ENCODE results near the gene BHLHE40. TPM values are rescaled to one million over a fixed set of nuclear protein-coding genes. Genes with fewer than 3 reads are reported as not detected.

BHLHE40 gene
- total RNA-seq, 2 experiments from 2014 or later, result 208 to 225 TPM

- no peak overlapping the region for H3K4me3 Mint-ChIP-seq
- ATAC-seq (ENCODE audit: low read depth) (no peak), DNase-seq (no peak)
- no peak overlapping the region for H3K27ac Mint-ChIP-seq
- H3K27me3 Mint-ChIP-seq, result no peaks in the 10 kb centered on the region
- peaks cover 43% of the 10 kb centered on the region for H3K4me1 Mint-ChIP-seq
- POLR2A ChIA-PET, result interaction anchor here (0.6 kb wide), 1 partner anchor 150 kb away, joined by 3 read pairs; no protein-coding TSS in a partner anchor
- peaks cover 13% of the 10 kb centered on the region for H3K36me3 Mint-ChIP-seq
- H3K9me3 Mint-ChIP-seq, result no peaks in the 10 kb centered on the region
These were observed 10.8 kb downstream of the BHLHE40 start for GRCh38 chr3:4990069-4990468.

DNA sequence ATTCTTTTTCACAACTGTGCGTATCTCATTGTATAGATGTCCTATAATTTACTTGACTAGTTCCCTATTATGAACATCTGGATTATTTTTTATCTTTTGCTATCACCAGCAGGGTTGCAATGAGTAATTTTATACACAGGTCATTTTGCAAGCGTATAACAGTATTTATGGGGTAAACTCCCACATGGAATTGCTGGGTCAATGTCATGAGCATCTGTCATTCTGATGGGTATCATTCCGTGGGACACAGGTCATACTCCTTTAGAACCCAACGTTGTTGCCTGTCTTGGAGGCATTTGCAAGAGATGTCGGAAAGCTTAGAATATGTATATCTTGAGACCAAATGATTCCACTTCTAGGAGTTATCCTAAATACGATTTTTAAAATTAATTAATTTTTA, 12.9 kb downstream of the BHLHE40 start:
- no peak for DNase-seq
- Mint-ChIP-seq H3K27me3 (no peaks in the 10 kb centered on the region), H3K4me1 (peaks cover 38% of the 10 kb centered on the region), H3K4me3 (no peak overlapping the region), H3K9me3 (no peaks in the 10 kb centered on the region), H3K27ac (no peak overlapping the region), H3K36me3 (peaks cover 2% of the 10 kb centered on the region)
- ATAC-seq (ENCODE audit: low read depth), result no peak
- POLR2A ChIA-PET, result interaction anchor here (0.5 to 3.5 kb wide), 2 partner anchors 8 to 12 kb away, joined by 4 to 13 read pairs; no protein-coding TSS in a partner anchor

DNA sequence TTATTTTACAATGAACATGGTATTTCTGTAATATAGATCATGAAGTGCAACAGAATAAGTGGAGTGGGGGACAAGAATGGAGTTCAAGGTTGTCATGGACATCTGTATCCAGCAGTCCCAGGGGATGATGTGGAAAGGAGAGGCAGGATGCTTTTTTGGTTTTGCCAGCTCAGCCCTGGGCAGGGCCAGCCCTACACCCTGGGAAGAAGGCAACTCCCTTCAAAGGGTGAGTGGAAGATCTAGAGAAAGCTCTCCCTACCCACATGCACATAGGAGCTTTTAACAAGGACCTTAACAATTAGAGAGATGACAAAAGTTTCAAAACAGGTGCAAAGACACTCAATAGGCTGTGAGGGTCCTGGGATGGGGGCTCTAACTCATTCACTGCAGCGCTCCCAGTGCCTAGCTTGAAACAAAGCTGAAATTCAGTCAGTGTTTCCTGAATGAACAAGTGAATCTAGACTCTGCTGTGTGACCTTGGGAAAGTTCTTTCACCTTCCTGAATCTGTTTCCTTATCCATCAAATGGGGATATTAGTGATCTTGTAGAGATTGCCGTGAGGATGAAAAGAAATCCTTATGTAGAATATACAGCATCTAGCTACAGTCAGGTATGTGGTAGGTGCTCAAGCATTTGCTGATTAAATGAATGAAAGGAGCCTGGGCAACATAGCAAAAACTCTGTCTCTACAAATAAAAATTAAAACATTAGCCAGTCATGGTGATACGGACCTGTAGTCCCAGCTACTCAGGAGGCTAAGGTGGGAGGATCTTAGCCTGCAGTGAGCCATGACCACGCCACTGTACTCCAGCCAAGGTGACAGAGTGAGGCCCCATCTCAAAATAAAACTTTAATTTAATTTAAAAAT, 14.3 kb downstream of the BHLHE40 start:
- Mint-ChIP-seq H3K9me3 (no peaks in the 10 kb centered on the region), H3K36me3 (peaks cover 2% of the 10 kb centered on the region), H3K4me1 (peaks cover 26% of the 10 kb centered on the region), H3K27me3 (no peaks in the 10 kb centered on the region), H3K4me3 (no peak overlapping the region), H3K27ac (no peak overlapping the region)
- POLR2A ChIA-PET, result interaction anchor here (1.0 to 3.5 kb wide), 3 partner anchors 9 to 18 kb away, joined by 4 to 13 read pairs (median 4); no protein-coding TSS in a partner anchor
- DNase-seq, result no peak
- no peak for ATAC-seq (ENCODE audit: low read depth)

- peaks cover 2% of the 10 kb centered on the region for H3K36me3 Mint-ChIP-seq
- H3K9me3 Mint-ChIP-seq, result no peaks in the 10 kb centered on the region
- DNase-seq, result no peak
- H3K27ac Mint-ChIP-seq, result no peak overlapping the region
- no peaks in the 10 kb centered on the region for H3K27me3 Mint-ChIP-seq
- peaks cover 22% of the 10 kb centered on the region for H3K4me1 Mint-ChIP-seq
- no peak for ATAC-seq (ENCODE audit: low read depth)
- POLR2A ChIA-PET, result interaction anchor here (0.7 to 3.5 kb wide), 4 partner anchors 8 to 17 kb away, joined by 3 to 13 read pairs (median 4); no protein-coding TSS in a partner anchor
- H3K4me3 Mint-ChIP-seq, result no peak overlapping the region
These were observed 15.0 kb downstream of the BHLHE40 start for GRCh38 chr3:4994144-4994730.

GRCh38 chr3:4994823-4995499, 15.7 kb downstream of the BHLHE40 start:
- peaks cover 2% of the 10 kb centered on the region for H3K36me3 Mint-ChIP-seq
- DNase-seq, result no peak
- POLR2A ChIA-PET, result interaction anchor here (0.6 to 3.5 kb wide), 4 partner anchors 9 to 60 kb away, joined by 3 to 13 read pairs (median 4); no protein-coding TSS in a partner anchor
- H3K9me3 Mint-ChIP-seq, result no peaks in the 10 kb centered on the region
- no peak for ATAC-seq (ENCODE audit: low read depth)
- H3K27ac Mint-ChIP-seq, result no peak overlapping the region
- no peak overlapping the region for H3K4me3 Mint-ChIP-seq
- no peaks in the 10 kb centered on the region for H3K27me3 Mint-ChIP-seq
- peaks cover 28% of the 10 kb centered on the region for H3K4me1 Mint-ChIP-seq

- Mint-ChIP-seq H3K27ac (peak overlapping the region; percentile 13), H3K27me3 (no peaks in the 10 kb centered on the region), H3K4me1 (peaks cover 33% of the 10 kb centered on the region), H3K36me3 (peaks cover 2% of the 10 kb centered on the region), H3K4me3 (no peak overlapping the region), H3K9me3 (no peaks in the 10 kb centered on the region)
- no peak for ATAC-seq (ENCODE audit: low read depth)
- POLR2A ChIA-PET, result interaction anchor here (0.6 to 3.5 kb wide), 2 partner anchors 11 to 59 kb away, joined by 3 to 13 read pairs; no protein-coding TSS in a partner anchor
- DNase-seq, result no peak
These were observed 16.3 kb downstream of the BHLHE40 start for GRCh38 chr3:4995500-4996053.

DNA sequence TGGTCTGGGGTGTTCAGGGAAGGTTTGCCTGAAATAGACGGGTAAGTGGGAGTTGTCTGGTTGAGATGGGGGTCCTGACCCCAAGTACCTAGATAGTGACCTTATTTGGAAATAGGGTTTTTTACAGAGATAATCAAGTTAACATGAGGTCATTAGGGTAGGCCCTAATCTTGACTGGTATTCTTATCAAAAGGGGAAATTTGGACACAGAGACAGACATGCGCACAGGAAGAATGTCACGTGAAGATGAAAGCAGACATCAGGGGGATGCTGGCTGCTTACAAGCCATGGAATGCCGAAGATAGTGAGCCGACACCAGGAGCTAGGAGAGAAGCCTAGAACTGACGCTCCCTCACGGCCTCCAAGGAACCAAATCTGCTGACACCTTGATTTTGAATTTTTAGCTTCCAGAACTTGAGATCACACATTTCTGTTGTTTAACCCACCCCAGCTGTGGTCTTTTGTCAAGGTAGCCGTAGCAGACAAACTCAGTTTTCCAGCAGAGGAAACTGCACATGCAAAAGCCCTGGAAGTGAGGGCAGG, 17.1 kb downstream of the BHLHE40 start:
- DNase-seq (no peak), ATAC-seq (ENCODE audit: low read depth) (no peak)
- no peaks in the 10 kb centered on the region for H3K27me3 Mint-ChIP-seq
- H3K9me3 Mint-ChIP-seq, result no peaks in the 10 kb centered on the region
- POLR2A ChIA-PET, result interaction anchor here (0.9 to 32.3 kb wide), 4 partner anchors 14 to 25 kb away, joined by 3 to 734 read pairs (median 3); partner anchors contain the start of gene BHLHE40
- no peak overlapping the region for H3K4me3 Mint-ChIP-seq
- H3K4me1 Mint-ChIP-seq, result peaks cover 34% of the 10 kb centered on the region
- peaks cover 2% of the 10 kb centered on the region for H3K36me3 Mint-ChIP-seq
- H3K27ac Mint-ChIP-seq, result peak overlapping the region; percentile 13

DNA sequence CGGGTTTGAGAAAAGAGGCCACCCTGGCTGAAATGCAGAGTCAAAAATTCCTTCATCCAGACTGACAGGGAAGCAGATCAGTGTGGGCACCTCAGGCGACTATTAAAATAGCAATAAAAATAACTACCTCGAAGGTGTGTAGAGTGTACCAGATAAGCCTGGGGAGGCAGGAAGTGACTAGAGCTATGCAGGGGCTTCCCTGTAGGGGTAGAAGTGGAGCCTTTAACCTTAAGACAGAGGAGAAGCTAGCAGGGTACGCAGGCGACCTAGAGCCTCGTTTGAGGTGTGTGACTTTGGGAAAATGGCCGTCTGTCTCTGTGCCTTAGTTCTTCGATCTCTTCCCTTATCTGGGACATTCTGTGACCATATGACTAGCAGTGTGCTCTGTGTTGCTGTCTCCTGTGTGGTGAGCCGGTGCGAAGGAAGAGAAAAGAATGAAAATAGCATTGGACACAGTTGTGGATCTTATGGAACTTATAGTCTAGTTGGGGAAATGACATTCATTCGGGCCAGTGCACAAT, 17.6 kb downstream of the BHLHE40 start:
- H3K4me3 Mint-ChIP-seq, result no peak overlapping the region

GRCh38 chr3:4997946-4998345, 18.7 kb downstream of the BHLHE40 start:
- Mint-ChIP-seq H3K36me3 (peaks cover 2% of the 10 kb centered on the region), H3K4me1 (peaks cover 43% of the 10 kb centered on the region), H3K27ac (no peak overlapping the region), H3K9me3 (no peaks in the 10 kb centered on the region), H3K4me3 (no peak overlapping the region), H3K27me3 (no peaks in the 10 kb centered on the region)
- POLR2A ChIA-PET, result interaction anchor here (32.3 kb wide), 1 partner anchor 16 kb away, joined by 734 read pairs; the partner anchor contains the start of gene BHLHE40
- DNase-seq (no peak), ATAC-seq (ENCODE audit: low read depth) (no peak)

More for the DNA sequence above, 17.6 kb downstream of the BHLHE40 start:
- peak overlapping the region; percentile 56 for H3K27ac Mint-ChIP-seq
- ATAC-seq (ENCODE audit: low read depth), result peak; percentile 77
- POLR2A ChIA-PET, result interaction anchor here (0.6 to 32.3 kb wide), 5 partner anchors 14 to 61 kb away, joined by 3 to 734 read pairs (median 3); partner anchors contain the start of gene BHLHE40
- no peaks in the 10 kb centered on the region for H3K9me3 Mint-ChIP-seq
- no peak for DNase-seq
- H3K27me3 Mint-ChIP-seq, result no peaks in the 10 kb centered on the region
- H3K4me1 Mint-ChIP-seq, result peaks cover 35% of the 10 kb centered on the region
- H3K36me3 Mint-ChIP-seq, result peaks cover 2% of the 10 kb centered on the region

DNA sequence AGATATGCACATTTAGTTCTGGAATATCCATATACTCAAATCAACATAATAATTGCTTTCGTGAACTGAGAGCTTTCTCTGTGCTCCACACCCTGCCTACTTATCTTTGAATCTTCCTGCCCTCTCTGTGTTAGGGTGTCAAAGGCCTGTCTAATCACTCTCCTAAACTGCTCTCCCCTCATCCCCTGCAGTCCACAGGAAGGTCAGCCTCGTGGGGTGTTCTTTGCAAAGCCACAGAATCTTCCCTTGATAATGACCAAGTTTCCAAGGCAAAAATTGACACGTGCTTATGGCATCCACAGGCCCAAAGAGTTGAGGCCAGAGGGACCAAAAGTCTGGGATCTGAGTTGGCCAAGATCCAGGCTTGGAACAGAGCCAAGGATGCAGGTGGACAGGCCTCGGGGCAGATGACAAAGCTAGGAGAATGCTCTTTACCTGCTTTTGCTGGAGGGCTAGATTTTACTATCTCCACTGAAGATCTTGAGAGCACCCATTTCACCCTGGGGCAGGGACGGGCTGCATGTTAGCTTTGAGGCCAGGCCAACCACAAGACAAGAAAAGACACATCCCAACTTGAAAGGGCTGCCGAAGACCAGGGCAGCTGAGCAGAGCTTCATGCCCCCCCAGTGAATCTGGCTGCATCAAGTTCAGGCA, 20.4 kb downstream of the BHLHE40 start:
- peaks cover 2% of the 10 kb centered on the region for H3K36me3 Mint-ChIP-seq
- no peaks in the 10 kb centered on the region for H3K27me3 Mint-ChIP-seq
- peaks cover 44% of the 10 kb centered on the region for H3K4me1 Mint-ChIP-seq
- ATAC-seq (ENCODE audit: low read depth) (peak; percentile 49), DNase-seq (no peak)
- POLR2A ChIA-PET, result interaction anchor here (3.9 to 32.3 kb wide), 2 partner anchors 12 to 17 kb away, joined by 19 to 734 read pairs; partner anchors contain the start of gene BHLHE40
- no peaks in the 10 kb centered on the region for H3K9me3 Mint-ChIP-seq
- peak overlapping the region; percentile 56 for H3K4me3 Mint-ChIP-seq
- peak overlapping the region; percentile 68 for H3K27ac Mint-ChIP-seq

DNA sequence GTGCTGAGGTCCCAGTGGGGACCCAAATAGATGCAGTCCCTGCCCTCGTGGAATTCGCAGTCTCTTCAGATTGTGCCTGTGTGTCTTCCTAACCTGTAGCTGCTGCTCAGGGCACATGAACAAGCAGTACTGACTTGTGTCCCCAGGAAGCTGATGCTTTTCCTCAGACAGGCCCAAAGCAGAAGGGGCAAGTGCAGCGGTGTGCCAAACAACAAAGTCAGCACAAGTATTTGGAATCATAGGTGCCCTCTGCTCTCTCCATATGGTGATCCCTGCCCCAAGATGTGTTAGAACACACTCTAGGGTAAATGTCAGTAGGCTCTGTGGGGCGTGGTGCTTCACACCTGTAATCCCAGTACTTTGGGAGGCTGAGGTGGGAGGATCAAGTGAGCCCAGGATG, 21.9 kb downstream of the BHLHE40 start:
- Mint-ChIP-seq H3K4me1 (peaks cover 49% of the 10 kb centered on the region), H3K36me3 (peaks cover 3% of the 10 kb centered on the region), H3K9me3 (no peaks in the 10 kb centered on the region), H3K4me3 (no peak overlapping the region), H3K27me3 (no peaks in the 10 kb centered on the region), H3K27ac (no peak overlapping the region)
- POLR2A ChIA-PET, result interaction anchor here (3.9 to 32.3 kb wide), 2 partner anchors 10 to 19 kb away, joined by 19 to 734 read pairs; partner anchors contain the start of gene BHLHE40
- no peak for DNase-seq
- ATAC-seq (ENCODE audit: low read depth), result no peak

GRCh38 chr3:5001805-5002173, 22.6 kb downstream of the BHLHE40 start:
- H3K4me3 Mint-ChIP-seq, result no peak overlapping the region
- peaks cover 1% of the 10 kb centered on the region for H3K36me3 Mint-ChIP-seq
- POLR2A ChIA-PET, result interaction anchor here (3.9 to 32.3 kb wide), 2 partner anchors 10 to 19 kb away, joined by 19 to 734 read pairs; partner anchors contain the start of gene BHLHE40
- ATAC-seq (ENCODE audit: low read depth) (no peak), DNase-seq (no peak)
- H3K9me3 Mint-ChIP-seq, result no peaks in the 10 kb centered on the region
- no peaks in the 10 kb centered on the region for H3K27me3 Mint-ChIP-seq
- H3K4me1 Mint-ChIP-seq, result peaks cover 48% of the 10 kb centered on the region
- peak overlapping the region; percentile 40 for H3K27ac Mint-ChIP-seq

All from activated naive CD8-positive, alpha-beta T cell treated with anti-CD3 and anti-CD28 coated beads, Interleukin-2, amount 10 ng/mL, durations not matched to agents 7 days and 5 days (primary cell).